Islet of Langerhans (tissue), 1 donor: ENCODE measurements around the gene AHDC1.
"Not testable (repeated sequence)": the region's sequence is repeated elsewhere in the genome, so short reads cannot be mapped to it uniquely, and the experiment has no call there.

Experiments
- FAIRE-seq: peaks from one replicate; lab custom pipeline; 2011; peaks lifted over from hg19 to GRCh38; lab: Jason Lieb, UNC

AHDC1 gene

DNA sequence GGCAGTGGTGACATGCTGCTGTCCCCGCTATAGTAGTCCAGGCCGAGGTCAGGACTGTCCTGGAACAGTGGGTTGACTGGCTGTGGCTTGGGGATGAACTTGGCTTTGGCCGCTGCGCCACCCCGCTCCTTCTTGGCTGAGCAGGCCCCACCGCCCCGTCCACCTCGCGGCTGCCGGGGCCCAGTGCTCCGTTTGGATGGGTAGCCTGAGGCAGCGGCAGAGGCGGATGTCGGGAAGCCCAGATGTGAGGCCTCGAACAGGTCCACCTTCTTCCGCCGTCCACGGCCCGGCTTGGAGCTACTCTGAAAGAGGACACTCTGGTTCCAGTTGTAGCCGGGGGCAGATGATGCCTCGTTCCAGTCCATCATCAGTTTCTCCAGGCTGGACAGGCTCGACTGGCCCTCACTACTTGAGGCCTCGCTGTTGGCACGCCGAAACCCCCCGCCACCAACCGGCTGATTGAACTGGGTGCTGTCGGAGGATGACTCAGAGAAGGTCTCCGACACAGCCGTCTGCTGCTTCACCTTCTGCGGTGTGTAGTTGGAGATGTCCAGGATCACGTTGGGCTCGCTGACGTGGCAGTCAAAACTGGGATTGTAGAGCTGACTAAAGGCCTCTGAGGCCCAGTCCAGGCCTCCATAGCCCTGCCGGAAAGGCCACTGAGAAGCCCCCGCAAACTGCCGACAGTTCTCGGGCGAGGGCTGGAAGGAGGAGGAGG, 55.6 kb downstream of the AHDC1 start:
- no peak for FAIRE-seq

DNA sequence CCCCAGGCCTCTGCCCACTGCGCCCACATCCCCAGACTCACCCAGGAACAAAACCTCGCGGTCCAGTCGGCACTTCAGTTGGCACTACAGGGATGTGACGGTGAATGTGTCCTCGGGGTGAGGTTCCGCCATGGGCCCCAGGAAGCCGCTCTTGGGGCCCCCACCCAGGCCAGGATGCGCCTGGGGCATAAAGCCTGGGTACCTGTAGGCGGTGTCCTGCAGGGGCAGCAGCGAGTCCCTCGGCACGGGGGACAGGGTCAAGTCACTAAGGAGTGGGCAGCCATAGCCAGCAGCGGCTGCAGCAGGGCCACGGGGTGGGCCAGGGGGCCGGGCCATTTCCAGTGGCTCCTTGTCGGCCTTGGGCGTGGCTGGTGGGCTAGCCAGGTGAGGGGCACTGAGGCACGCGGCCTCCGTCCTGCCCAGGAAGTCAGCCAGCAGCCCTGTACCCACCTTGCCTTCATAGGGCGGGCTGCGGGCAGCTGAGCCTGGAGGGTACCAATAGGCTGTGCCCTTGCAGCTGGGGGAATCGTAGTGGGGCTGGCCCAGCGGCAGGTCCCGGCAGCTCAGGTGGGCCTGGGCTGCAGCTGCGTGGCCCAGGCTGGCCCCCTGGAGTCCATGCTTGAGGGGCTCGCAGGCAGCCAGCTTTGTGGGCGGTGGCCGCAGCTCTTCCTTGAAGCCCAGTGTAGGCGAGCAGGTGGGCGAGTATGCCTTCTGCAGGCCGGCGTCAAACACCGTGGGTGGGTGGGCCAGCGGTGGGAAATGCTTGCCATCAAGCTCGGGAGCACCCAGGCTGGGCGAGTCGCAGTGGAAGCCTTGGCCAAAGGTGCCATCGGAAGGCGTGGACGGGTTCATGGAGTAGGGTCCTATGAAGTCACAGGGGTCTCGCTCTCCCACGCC, 56.5 kb downstream of the AHDC1 start:
- no peak for FAIRE-seq

DNA sequence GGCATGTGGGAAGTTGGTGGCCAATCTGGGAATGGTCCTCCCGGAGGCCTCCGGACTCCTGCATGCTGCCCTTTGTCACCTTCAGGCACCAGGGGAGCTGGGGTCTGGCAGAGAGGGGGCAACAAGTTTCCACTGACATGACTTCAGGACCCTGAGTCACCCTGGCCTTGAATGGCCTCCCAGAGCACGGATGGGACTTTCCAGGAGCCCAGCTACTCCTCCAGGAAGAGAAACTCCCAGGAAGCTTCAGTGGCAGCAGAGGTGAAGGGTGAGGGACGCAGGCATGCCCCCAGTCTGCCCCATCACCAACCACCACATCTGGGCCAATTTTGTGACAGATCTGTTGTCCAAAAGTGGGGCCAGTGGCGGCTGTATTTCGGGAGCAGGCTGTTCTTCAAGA, 58.1 kb downstream of the AHDC1 start:
- no peak for FAIRE-seq

DNA sequence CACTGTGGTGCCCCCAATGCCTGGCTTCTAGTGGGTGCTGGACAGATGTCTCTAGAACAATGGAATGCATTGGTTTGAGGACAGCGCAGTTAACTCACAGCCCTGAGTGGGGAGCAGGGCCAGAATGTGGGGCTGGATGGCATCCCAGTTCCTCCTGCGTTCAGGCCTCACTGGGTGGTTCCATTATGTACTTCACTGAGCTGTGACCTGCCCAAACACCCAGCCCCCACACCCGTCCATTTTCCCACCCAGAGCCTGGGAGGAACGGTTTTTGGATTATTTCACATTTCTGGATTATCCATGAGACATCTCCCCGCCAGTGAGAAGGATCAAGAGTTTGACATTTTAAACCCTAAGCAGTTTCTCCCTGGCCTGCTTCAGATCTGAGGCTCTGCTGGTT, 58.7 kb downstream of the AHDC1 start:
- no peak for FAIRE-seq

DNA sequence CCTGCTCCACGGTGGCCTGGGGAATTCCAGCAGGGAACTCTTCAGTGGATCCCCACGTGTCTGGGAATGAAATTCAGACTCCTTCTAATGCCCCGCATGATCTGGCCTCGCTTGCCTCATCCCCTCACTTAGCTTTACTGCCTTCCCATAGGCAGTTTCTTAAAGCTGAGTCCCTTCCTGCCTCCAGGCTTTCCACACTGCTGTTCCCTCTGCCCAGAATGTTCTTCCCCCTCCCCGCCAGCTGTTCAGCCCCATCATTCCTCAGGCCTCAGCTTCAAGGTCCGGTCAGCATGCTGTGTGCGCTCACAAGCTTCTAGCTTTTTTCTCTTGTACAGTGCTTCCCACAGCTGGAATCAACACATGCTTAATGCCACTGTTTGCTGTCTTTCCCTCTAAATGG, 59.1 kb downstream of the AHDC1 start:
- no peak for FAIRE-seq

DNA sequence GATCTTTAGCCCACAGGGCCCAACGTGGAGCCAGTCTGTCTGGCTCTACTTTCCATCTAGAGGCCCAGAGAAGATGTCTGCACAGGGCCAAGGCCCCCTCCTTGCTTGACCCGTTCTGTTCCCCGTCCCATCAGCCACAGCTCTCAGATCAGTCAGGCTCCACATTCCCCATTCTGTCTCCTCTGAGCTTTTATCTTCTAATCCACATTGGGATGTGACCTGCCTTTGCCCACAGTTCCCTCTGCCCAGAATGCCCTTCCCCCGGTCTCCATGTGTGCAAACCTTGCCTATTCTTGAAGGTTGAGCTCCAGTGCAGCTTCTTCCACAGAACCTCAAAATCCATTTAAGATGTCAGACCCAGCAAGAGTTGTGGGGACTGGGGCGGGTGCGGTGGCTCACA, 60.7 kb downstream of the AHDC1 start:
- FAIRE-seq: no peak

DNA sequence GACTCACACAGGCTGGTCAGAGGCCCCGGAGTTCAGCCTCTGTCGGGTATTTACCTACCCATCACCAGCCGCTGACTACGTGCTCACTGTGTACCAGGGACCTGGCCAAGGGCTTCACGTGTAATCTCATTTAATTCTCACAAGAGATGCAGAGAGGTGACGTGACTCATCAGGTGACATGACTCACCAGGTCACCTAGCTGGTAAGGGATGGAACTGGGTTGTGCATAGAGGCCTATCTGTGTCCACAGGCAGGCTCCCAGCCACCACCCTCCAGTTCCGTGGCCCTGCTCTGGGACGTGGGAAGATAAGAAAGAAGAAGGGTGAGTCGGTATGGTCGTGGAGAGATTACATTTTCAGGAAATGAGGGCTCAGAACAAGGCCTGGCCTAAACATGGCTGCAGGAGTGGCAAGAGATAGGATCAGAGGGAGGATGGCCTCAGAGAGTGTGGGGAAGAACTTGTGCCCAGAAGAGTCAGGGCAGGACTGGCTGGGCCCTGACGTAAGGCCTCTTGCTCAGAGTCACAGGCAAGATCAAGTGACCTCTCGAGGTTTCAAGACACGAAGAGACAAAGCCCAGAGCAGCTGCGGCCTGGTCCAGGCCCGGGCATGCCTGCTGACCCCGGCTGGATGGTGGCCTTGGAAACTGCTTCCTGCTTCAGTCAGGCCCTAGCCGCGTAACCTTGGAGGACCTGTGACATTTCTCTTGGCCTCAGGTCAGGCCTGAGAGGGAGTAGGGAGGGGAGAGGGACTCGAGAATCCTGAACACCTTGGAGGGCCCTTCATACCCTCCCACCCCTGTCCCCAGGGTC, 61.3 kb downstream of the AHDC1 start:
- FAIRE-seq: peak; percentile 85

DNA sequence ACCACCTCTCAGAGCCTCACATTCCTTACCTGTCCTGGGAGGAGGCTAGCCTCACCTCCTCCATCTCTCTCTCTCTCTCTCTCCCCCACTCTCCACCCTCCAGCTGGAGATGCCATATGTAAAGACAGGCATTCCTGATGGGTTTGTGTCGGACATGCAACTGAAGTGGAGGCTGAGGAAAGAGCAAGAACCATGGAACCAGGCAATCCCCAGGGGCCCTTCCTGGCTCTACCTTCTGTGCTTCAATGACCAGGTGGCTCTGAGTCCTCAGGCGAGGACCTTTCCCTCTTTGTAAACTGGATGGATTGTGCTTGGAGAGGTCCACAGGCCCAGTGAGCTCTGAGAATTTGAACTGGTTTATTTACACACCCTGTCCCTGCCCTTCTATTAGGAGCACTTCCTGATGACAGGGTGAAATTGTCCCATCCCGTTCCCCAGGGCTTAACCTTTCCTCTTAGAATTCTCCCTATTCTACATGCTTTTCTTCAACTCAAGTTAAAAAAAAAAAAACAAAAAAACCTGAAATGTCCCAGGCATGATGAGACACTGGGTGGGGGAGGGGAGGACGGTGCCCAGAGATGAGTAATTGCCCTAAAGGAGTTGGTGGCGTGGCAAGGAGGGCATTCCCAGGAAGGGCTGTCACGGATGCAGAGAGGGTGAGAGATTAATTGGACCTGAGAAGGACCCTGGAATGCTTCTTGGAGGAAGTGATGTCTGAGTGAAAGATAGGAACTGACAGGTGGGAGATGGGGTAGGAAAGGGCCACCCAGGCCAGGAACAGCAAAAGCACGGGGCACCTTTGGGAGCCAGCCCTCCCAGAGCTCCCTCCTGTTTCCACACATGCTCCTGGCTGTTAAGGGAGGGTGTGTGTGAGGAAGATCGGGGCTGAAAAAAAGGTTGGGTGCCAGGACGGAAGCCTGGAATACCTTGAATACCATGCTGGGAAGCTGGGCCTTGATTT, 63.8 kb downstream of the AHDC1 start:
- FAIRE-seq: no peak

DNA sequence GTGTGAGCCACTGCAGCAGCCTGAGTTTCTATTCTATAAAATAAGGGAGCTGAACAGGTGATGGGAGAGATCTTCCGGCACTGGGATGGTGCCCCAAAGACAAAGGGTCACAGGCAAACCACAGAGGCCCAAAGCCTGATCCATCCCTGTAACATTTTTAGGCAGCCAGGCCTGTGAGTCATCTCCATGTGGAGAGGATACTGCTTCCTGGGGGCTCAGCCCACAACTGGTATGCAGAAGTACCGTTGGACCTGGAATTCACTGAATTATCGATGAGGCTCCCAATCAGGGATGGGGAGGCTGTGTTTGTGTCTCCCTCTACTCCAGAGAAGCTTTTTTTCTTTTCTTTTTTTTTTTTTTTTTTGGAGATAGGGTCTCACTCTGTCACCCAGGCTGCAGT, 65.2 kb downstream of the AHDC1 start:
- FAIRE-seq: no peak

DNA sequence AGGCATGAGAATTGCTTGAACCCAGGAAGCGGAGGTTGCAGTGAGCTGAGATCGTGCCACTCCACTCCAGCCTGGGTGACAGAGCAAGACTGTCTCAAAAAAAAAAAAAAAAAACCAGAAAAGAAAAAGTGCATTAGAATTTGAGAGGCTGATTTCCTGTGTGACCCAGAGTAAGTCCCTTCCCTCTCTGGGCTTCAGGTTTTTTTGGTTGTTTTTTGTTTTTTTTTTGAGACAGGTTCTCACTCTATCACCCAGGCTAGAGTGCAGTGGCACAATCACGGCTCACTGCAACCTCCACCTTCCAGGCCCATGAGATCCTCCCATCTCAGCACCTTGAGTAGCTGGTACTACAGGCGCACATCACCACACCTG, 65.7 kb downstream of the AHDC1 start:
- FAIRE-seq: not testable (repeated sequence)

DNA sequence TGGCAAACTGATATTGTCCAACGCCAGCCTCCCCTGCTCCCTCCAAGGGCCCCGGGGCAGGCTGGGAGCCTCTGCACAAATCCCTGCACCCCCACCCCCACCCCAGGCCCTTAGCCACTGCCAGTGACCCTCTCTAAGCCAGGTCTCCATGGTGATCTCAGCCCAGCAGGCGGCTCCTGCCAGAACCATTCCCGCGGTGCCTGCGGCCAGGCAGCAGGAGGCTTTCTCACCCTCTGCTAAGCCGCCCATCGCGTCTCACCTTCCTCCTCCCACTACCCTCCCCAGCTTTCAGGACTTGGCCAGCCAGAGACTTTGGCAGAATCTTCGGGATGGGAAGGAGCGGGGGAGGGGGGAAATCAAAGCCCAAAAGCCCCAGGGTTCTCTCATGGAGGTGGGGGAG, 67.2 kb downstream of the AHDC1 start:
- no peak for FAIRE-seq

DNA sequence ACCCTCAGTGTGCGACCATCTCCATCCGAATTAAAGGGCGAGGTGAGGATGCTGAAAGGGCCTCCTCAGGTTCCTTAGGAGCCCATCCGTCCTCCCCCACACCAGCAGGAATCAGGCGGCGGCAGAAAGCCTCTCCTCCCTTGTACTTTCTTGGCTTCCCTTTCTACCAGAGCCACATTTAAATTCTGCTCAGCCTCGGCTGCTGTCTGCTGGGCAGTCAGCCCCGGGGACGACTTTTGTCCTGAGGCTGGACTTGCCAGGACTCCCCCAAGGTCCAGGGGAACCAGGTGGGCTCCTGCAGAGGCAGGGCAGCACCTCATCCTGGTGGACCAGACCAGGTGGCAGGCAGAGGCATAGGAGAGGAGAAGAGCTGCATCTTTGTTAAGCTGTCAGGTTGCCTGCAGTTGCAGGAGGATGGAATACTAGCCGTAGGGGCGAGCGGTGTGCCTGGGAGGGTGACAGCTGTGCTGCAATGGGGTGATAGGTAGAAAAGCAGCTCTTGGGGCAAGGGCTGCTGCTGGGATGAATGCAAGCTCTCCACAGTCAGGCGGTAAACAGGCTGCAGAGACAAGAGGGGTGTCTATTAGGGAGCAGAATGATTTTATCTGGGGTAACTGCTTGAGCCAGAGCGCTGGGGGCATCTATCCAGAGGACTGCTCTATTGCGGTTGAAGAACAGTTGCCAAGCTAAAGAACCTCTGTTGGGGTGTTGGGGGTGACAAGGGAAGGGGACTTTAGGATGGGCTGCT, 67.8 kb downstream of the AHDC1 start:
- FAIRE-seq: no peak

DNA sequence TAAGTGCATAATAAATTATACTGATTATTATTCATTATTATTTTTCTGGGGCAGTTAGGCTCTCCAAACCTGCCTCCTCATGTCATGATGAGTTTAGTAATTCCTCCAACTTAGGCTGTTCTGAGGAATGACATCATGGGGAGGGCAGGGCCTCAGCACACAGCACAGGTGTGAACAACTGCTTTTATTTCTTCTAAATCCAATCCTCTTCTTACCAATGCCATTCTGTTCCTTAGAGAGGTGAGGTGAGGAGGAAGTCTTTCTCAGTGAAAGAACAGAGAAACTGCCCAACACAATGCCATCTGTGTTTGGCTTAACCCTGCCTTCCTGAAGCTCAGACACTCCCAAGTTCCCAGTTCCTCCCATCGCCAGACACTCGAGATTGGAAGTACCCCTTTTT, 68.6 kb downstream of the AHDC1 start:
- FAIRE-seq: no peak

DNA sequence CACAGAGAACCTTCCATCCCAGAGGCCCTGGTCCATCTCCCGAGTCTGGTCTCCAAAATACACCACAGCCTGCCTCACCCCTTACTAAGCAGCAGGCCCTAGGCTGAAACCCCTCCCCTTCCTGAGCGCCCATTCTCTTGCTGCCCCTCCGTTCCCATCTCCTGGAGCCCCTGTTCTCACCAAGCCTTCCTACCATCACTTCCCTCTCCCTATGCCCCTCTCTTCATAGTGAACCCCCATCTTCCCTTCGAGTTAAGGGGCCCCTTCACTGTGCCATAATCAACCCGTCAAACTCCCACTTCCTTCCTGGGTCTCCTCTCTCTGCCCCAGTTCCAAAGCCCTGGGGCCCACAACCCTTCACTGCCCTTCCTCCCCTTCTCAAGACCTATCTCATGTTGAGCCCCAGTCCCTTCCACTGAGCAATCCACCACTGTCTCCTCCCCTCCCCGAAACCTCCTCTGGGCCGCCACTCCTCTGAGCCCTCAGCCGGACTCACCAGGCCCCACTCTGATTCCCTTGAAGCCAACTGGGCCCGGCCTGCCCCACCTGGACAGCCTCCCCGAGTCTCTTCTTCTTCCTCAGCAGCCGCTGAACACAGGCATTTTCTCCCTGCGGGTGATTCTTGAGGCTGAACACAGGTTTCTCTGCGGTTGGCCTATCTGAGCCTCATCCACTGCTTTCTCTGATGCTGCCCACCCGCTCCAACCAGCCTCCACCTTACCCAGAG, 71.8 kb downstream of the AHDC1 start:
- FAIRE-seq: no peak

DNA sequence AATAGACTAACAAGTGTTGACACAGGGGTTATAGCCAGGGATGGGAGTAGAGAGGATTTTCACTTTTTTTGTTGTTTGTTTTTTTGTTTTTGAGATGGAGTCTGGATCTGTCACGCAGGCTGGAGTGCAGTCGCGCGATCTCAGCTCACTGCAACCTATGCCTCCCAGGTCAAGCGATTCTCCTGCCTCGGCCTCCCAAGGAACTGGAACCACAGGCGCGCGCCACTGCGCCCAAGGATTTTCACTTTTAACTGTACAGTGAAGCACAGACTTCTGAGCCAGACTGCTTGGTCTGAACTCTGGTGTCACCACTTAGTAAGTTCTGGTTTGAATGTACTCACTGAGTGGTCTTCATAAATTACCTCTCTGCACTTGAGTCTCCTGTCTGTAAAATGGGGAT, 73.8 kb downstream of the AHDC1 start:
- no peak for FAIRE-seq

DNA sequence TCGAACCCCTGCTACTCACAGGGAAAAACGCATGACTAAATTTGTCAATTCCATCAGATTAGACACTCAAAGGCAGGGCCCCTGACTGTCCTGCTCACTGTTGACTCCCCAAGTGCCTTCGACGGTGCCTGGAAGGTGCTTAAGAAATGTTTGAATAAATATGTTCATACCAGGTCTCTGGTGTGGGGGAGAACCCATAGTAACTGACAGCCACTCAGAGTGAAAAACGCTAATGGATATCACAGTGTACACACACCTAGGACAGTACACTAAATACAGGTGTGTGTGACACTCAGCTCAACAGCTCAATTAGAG, 74.3 kb downstream of the AHDC1 start:
- FAIRE-seq: no peak

DNA sequence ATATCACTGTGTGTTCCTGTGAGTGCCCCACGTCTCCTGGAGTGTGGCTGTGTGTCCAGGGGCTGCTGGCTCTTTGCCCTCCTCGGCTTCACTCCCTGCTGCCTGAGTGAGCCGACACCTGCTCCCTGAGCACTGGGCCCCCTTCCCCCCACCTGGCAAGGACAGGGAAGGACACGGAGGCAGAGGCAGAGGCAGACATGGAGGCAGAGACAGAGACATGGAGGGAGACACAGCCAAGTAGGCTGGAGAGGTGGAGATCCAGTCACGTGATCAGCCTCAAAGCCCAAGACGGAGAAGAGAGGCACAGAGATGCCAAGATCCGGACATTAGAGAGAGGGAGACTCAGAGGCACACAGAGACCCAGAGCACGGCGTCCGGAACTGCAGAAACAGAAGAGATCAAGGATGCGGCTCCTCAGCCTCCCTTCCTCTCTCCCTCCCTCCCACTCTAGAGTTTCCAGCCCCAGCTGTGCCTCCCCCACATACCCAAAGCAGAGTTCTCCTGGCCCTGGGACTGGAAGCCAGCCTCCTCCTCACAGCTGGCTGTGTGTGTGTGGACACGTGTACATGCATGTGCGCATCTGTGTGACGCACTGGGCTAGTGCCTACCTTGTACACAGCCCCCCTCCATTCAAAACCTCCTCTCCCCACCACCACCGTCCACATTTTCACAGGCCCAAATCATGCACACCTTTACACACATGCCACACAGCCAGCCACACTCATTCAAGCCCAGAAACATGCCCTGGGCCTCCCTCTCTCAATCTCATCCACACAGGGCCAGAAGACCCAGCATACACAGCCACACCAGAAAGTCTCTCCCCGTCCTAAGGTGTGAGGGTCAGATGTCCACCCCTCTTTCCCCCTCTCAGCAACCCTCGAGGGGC, 74.9 kb downstream of the AHDC1 start:
- no peak for FAIRE-seq

DNA sequence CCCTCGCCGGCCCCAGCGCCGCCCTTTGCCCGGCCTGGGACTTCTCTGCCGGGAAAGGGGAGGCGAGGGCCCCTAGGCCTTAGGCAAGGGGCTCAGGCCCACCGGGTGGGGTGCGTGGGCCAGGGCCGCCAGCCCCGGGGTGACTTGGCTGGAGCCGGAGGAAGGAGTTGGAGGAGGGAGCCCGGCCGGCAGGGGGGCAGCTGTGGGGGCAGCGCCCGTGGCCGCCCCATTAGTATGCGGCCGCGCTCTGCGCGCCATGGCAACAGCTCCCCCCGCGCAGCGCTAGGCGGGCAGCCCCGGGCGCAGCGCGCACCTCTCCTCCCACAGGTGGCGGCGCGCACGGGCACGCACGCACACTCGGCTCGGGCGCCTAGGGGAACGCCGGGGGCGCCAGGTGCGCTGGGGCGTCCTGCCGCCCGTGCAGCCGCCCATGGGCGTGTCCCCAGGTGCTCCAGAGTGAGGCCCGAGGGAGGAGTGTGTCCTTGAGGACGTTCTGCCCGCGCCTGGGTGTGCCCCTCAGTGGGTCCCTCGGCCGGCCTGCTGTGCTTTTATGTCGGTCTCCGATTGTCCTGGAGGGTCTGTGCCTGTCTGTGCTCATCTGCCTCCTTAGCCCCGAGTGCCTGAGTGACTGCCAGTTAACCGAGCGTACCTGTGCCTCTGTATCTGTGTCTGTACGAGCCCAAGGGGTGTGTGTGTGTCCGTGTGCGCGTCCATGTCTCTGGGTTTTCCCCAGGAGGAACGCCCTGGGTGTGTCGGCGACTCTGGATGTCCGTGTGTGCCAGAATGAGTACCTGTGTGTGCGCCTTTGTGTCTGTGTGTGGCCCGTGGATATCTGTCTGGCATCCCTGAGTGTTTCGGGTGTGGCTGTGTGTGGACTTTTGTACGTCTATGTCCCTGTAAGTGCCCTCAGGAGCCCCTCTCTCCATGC, 75.8 kb downstream of the AHDC1 start:
- FAIRE-seq: no peak
